Measurements from ENCODE around the gene ATAD3B.
A peak's percentile ranks its signal among the peaks of the same experiment; 100 is the strongest.

Gene ATAD3B

GRCh38 chr1:1535201-1536018 lies 63.8 kb downstream of the ATAD3B start:
- TF ChIP-seq CTCF (IDR thresholded peaks at IDR 0.05; ENCODE audit: low read length, missing control alignments): no peak
- no peak overlapping the region for H3K4me3 ChIP-seq (replicated peaks; ENCODE audit: low read depth, low read length)
- DNase-seq (ENCODE audit: low read depth): no peak

DNA sequence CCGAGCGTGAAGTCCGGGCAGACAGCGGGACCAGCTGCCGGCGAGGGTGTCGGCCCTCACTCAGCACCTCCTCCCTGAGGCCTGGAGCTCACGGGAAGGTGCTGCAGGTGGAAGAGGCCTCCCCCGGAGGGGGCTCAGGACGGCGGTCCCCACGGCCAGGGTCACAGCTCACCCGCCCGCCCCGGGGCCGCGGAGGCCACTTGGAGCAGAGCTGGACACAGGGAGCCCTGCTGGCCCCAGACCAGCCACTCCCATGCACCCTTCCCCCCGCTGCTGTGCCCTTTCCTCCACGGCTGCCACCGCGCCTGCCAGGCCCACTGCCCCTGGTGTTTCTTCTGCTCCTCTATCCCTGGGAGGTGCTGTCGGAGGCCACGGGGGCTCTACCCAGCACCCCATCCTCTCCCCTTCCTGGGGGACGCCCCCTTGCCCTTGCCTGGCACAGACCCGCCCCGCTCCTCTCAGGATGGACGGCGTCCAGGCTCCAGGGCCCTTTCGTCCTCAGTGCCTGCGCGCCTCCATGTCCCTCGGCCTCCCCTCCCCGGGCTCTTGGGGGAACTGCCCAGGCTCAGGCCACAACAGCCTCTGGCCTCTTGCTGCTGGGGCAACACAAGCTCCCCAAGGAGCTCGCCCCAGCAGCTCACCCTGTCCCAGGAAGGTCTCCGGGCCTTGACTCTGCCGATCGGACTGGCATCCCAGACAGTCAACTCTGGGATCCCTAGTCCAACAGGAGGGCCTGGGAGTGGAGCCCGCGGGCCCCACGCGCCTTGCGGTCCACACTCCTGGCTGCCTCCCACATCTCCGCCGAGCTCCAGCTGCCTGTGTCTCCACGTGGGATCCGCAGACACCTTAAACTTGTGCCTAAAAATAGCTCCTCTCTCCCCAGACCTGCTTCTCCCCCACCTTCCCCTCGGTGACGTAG lies 64.7 kb downstream of the ATAD3B start:
- DNase-seq (ENCODE audit: low read depth): no peak
- no peak overlapping the region for H3K4me3 ChIP-seq (replicated peaks; ENCODE audit: low read depth, low read length)

GRCh38 chr1:1536938-1537546 lies 65.5 kb downstream of the ATAD3B start:
- no peak for TF ChIP-seq CTCF (IDR thresholded peaks at IDR 0.05; ENCODE audit: low read length, missing control alignments)
- DNase-seq (ENCODE audit: low read depth): no peak
- H3K4me3 ChIP-seq (replicated peaks; ENCODE audit: low read depth, low read length): no peak overlapping the region

More for the DNA sequence above, 64.7 kb downstream of the ATAD3B start:
- no peak for TF ChIP-seq CTCF (IDR thresholded peaks at IDR 0.05; ENCODE audit: low read length, missing control alignments)

GRCh38 chr1:1537626-1538250 lies 66.2 kb downstream of the ATAD3B start:
- TF ChIP-seq CTCF (IDR thresholded peaks at IDR 0.05; ENCODE audit: low read length, missing control alignments): no peak
- no peak for DNase-seq (ENCODE audit: low read depth)
- no peak overlapping the region for H3K4me3 ChIP-seq (replicated peaks; ENCODE audit: low read depth, low read length)

- DNase-seq (ENCODE audit: low read depth): no peak
- no peak for TF ChIP-seq CTCF (IDR thresholded peaks at IDR 0.05; ENCODE audit: low read length, missing control alignments)
- no peak overlapping the region for H3K4me3 ChIP-seq (replicated peaks; ENCODE audit: low read depth, low read length)
These were observed 66.8 kb downstream of the ATAD3B start for GRCh38 chr1:1538334-1538733.

GRCh38 chr1:1538989-1539309 lies 67.4 kb downstream of the ATAD3B start:
- DNase-seq (ENCODE audit: low read depth): no peak
- TF ChIP-seq CTCF (IDR thresholded peaks at IDR 0.05; ENCODE audit: low read length, missing control alignments): no peak
- H3K4me3 ChIP-seq (replicated peaks; ENCODE audit: low read depth, low read length): peak overlapping the region; percentile 58
